Superior temporal gyrus (tissue), 1 donor: ENCODE results near the gene ZCCHC24.

Experiments used
- DNase-seq: peaks from one replicate; pipeline ENCODE4 v3.0.0-alpha.2; 2016; ENCODE audit errors: extremely low spot score

ZCCHC24 gene

DNA sequence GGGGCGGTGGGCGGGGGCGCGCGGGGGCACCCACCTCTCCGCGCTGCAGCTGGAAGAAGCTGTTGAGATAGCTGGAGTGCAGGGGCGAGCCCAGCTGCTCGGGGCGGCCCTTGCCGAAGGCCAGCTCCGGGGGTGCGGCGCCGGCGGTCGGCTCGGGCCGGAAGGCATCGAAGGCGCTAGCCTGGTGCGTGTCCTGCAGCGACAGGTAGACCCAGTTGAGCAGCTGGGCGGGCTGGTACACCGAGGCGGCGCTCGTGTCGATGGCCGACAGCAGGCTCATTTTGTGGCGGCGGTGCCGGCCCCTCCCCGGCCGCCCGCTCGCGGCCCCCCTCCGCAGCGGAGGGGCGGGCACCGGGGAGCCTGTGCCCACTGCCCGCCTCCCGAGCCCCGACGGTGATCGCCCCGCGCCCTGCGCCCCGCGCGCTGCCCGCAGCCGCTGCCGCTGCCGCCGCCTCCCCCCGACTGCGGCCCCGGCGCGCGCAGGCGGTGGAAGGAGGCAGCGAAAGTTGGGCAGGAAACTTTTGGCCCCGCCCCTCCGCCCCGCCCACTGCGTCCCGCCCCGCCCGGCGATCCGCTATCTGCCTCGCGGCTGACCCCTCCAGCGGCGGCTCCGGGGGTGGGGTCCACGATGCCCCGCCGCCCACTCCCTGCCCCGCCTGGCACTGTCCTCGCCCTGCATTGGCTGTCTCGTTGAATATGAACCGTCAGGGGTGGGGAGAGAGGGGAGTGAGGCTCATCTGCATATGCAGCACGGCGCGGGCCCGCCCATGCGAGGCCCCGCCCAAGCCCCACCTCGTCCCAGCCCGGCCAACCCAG lies at the start of gene ZCCHC24:
ZCCHC24 (minus strand) TSS at position 464 of the 816 bp plus-strand sequence; CDS start at position 280, 184 bp downstream.
- peak; percentile 96 for DNase-seq

DNA sequence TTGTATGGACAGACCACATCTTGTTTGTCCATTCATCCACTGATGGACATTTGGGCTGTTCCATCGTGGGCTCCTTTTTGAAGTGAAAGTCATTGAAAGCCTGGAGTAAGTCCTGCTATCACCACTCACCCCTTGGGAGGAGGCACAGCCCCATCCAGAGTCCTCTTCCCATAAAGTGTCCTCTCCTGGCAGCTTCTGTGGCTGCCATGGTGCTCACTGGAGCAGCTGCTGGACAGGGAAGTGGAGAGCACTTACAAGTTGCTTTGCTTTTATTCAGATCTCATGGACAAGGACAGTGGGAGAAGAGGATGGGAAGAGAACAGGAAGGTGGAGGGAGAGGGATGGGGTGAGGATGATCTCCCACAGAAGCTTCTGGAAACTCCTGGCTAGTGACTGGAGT lies 48.4 kb upstream of the ZCCHC24 start:
- DNase-seq, result no peak

DNA sequence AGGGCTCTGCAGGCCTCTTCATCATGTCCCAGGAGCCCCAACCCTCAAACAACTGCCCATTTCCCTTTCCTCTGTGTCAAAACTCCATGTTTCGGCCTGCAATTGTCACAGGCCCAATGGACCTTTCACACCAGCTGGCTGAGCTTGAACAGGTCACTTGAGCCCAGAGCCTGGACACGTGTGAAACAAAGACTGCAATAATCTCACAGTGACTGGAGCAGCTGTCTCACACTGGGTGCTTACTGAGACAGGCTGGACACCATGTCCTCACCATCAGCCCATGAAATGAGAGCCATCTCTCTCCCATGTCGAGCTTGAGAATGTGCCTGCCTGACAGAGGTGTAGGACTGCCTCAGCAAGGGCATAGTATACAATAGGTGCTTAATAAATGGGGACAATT lies 47.4 kb upstream of the ZCCHC24 start:
- DNase-seq, result no peak

DNA sequence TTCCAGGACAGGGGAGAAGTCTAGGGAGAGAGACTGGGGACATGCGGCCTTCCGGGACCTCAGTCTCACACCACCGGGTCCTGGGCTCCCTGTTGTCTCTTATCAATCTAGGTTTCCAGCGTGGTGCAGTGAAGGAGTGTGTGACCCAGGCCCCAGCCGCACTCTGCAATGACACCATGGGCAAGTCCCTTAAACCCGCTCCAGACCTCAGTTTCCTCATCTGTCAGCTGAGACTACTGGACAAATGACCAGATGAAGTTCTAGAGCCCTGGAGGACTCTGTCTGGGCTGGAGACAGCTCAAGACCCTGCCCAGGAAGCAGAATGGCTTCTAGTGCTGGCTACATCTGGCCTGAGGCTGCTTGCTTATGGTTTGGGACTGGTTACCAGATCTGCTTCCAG lies 46.8 kb upstream of the ZCCHC24 start:
- no peak for DNase-seq

DNA sequence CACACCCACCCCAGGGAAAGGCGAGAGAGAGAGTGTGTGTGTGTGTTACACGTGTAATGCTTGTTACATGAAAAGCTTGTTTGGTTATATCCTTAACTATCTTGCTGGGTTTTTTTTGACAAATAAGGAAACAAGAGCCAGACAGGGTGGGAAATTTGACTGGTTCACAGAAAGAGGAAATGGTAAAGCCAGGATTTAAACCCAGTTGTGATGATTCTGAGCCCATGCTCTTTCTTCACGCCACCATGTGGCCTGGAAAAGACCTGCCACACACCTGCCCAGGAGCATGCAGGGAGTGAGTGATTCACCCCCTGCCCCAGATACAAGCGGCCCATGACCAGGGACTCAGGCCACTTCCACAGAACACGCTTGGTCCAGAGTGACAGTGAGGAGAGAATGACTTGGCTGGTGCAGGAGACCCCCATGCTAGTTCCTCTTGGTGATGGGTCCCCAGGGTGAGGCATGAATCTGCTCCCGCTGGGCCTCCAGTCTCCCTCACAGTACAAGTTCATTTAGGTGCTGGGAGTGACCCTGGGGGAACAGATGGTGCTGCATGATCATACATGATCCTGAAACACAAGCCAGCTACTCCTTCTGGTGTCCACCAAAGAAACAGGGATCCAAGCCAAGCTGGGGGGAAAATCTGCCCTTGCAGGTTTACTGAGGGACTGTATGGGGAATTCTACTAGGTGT lies 45.9 kb upstream of the ZCCHC24 start:
- no peak for DNase-seq

DNA sequence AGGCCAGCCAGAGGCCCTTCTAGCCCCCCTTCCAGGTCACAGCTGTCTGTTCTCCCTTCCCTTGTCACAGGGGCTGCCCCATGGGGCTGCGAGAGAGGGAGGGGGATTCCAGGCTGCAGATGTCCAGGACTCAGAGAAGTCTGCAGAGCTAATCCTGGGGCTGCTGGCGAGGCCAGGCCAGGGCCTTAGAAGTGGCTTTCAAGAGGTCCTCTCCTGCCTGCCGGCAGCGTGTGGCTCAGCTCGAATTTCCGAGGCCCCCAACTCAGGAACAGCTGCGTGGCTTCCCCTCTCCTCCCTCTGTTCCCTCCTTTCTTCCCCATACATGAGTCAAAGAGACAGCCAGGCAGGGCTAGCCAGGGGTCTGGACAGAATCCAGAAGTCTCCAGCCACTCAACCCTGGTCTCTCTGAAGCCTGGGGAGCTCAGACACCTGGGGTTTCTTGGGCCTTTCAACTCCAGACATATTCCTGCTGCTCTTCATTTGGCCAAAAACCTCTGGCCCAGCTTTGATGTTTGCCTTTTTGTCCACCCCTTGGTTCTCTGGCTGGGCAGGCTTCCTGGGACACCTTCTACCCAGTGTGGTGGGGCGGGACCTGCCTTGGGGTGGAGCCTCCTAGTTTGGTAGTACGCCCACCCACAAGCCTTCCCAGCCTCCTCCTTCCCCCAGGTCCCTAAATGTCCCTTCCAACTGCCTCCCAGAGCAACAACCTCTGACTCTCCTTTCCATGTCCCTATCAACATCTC lies 45.1 kb upstream of the ZCCHC24 start:
- no peak for DNase-seq

DNA sequence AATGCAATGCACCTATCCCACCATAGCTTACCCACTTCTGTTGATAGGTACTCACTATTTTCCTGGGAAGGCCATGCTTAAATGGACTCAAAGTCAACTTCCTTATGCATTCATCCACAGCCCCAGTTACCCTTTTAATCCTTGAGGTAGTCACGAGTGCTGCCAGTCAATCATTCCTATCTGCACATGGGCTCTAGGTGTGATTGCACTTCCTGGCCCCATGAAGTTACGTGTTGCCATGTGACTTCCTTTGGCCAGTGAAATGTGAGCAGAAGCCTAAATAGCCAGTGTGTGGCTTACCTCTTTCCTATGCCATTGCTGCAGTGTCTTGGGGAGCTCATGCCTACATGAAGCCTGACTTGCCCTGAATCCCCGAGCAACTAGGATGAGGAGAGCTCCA lies 43.4 kb upstream of the ZCCHC24 start:
- DNase-seq, result no peak

DNA sequence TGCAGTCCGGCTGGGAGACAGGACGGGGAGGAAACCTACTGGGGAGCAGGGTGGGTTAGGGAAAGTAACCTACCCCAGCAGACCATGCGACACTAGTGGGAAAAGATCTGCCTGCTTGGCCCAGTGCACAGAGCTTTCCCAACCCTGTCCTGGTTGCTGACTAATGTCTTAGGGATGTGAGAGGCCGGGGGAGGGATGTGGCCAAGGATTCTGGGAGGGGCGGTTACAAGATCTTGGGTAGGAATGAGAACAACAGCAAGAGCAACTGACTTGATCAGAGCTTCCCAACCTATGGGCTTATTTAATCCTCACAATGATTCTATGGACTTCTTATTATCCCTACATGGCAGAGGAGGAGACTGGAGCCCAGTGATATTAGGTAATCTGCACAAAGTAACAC lies 42.9 kb upstream of the ZCCHC24 start:
- no peak for DNase-seq

DNA sequence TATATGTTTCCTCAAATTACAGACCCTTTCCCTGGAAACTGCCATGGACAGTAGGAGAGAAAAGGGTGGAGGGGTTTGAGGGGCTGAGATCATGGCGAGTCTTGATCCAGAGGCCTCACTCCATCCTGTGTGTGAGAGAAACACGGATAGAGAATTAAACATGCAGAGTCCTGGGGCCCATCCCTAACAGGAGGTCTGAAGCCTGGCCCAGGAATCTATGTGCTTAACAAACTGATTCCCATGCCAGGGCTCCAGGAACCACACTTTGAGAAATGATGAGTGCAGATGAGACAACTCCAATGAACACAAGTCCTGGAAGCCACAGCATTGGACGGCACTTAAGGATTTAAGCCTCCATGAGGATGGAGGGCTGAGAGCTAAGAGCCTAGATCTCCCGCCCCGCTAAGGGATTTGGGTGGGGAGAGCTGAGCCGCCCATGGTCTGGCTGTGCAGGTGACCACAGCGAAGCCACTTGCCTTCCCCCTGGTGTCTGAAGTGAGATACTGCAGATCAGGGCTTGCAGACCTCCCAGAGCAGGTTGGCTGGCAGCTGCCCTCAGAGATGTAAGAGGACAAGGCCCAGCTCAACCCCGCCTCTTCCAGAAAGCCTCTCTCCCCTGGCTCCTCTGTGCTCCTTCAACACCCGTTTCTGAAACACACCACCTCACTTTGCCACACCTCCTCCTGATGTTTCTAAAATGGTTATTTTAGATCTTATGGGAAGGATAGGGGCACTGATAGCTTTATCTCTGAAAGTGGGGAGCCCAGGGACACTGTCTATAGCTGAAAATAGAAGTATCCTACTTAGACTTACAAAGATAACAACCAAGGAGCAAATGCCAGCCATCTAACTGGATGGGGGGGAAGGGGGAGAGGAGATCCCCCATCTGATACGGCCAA lies 42.1 kb upstream of the ZCCHC24 start:
- DNase-seq, result peak; percentile 26

DNA sequence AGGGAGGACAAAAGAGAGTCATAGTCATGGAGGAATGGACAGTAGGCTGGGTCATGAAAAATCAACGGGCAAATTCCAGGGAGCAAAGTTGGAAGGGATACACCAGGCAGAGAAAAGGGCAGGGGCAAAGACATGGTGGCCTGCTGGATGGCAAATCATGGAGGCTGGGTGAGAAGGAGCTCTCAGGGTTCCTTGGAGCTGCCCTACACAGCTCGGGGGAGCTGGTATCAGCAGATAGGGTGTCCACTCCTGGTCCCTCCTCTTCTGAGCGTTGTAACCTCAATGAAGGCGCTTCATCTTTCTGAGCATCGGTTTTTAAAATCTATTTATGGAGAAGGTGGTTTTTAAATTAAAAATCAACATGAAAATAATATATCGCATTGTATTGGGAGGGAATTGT lies 39.1 kb upstream of the ZCCHC24 start:
- no peak for DNase-seq

DNA sequence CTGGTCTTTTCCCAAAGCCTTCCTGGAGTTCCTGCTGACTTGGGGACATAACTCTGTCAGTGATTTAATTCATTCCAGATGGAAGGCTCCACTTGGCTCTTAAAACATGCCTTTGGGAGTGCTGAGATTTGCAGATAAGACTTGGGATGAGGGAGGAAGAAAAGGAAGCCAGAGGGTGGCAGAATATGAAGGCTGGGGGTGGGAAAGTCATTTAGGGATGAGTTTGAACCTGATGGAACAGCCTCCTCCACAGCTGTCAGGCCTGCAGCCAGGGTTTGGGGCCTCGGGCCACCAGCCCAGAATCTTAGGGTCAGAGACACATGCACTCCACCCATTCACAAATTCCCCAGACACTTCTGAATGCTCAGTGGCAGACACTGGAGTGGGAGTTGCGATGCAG lies 38.5 kb upstream of the ZCCHC24 start:
- DNase-seq, result no peak

DNA sequence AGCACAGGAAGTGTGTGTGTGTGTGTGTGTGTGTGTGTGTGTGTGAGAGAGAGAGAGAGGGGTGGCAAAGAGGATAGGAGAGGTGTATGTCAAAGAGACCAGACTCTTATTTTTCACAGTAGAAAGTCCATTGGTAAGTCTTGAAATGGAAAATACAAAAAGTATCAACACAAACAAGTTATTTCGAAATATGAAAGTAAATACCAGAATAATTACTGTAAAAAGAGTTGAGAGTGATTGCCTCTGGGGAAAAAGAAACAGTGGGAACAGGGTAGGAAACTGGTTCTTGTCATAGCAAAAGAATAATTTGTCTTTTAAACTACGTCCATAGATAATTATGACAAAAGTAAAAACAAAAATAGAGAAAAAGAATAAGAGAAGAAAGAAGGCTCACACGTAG lies 37.9 kb upstream of the ZCCHC24 start:
- no peak for DNase-seq

DNA sequence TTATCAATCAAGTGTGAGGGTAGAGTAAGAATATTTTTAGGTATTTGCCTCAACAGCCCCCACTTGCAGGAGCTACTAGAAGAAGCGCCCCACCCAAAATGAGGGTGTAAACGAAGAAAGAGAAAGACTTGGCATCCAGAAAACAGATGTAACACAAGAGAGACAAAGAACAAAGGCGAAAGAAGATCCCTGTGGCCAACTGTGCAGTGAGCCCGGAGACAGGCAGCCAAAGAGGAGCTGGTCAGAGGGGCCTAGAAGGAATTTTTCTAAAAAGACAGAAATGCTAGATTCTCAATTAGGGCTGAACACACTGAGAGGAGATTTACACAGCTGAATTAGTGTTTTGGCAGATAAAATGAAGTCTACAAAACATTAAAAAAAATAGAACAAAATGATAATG lies 37.3 kb upstream of the ZCCHC24 start:
- no peak for DNase-seq

DNA sequence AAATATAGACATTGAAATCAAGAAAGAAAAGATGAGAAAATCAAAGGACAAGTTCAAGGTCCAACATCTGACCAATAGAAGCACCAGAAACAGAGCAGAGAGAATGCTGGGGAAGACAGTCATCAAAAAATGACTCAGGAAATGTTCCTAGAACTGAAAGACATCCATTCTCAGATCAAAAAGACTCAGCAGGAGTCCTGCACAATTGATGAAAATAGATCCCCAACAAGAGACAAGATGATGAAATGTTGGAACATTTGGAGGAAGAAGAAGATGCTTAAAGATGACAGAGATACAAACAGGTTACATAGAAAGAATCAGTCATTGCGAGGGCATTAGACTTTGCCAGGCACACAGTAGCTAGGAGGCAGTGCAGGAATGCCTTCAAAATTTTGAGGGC lies 36.9 kb upstream of the ZCCHC24 start:
- DNase-seq, result no peak

DNA sequence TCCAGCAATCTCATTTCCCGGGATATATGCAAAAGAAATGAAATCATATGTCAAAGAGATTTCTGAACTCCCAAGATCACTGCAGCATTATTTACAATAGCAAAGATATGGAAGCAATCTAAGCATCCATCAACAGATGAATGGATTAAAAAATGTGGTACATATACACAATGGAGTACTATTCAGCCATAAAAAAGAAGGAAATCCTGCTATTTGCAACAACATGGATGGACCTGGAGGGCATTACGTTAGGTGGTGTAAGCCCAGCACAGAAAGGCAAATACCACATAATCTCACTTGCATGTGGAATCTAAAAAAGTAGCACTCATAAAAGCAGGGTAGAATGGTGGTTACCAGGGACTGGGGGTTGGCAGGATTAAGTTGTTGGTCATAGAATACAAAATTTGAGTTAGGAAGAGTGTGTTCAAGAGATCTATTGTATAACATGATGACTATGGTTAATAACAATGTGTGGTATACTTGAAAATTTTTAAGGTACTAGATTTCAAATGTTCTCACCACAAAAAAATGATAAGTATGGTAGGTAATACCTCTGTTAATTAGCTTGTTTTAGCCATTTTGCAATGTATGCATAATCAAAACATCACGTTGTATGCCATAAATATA lies 34.0 kb upstream of the ZCCHC24 start:
- no peak for DNase-seq

DNA sequence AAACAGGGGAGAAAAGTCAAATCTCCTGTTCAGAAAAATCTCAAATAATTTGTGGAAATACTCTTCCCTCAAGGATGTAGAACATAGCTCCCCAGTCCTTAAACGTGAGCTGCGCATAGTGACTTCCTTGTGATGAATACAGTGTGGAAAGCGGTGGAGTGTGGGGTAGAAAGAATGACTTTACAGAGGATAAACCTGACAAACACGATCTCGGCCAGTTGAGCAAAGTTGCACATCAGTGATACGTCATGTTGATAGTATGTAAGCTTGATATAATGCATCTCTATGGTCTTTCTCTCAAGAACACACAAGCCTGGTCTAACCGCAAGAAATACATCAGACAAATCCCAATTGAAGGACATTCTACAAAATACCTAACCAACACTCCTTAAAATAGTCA lies 32.0 kb upstream of the ZCCHC24 start:
- no peak for DNase-seq

DNA sequence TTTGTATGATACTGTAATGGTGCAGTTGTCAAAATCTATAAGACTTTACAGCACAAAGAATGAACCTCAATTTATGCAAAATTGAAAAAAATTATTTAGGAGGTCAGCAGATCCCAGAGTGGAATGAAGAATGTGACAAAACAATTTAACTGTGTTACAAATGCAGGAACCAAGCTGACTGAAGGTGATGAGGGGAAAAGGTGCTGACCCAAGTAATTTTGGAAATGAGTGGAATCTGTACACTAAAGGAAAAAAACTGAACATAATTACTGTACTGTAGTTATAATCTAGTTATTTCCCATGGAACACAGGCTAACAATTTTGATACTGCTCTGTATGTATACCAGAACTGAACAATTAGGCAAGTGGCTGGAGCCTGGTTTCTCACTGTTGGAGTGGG lies 31.2 kb upstream of the ZCCHC24 start:
- no peak for DNase-seq

DNA sequence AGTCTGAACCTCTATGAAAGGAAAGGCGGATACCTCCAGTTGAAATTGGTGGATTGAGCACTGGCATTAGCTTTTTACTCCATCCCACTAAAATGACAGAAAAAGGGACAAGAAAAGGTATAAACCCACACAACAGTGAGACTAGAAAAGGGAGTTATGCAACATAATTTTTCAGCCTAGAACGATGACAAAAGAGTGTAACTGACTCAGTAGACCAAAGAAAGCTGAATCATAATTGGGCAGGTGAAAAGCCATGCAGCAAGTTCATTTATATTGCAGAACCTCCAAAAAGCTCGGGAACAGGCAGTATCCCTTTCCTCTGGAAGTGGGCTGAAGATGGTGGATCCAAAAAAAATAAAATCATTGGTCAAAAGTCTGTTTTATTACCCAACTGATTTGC lies 30.5 kb upstream of the ZCCHC24 start:
- no peak for DNase-seq

DNA sequence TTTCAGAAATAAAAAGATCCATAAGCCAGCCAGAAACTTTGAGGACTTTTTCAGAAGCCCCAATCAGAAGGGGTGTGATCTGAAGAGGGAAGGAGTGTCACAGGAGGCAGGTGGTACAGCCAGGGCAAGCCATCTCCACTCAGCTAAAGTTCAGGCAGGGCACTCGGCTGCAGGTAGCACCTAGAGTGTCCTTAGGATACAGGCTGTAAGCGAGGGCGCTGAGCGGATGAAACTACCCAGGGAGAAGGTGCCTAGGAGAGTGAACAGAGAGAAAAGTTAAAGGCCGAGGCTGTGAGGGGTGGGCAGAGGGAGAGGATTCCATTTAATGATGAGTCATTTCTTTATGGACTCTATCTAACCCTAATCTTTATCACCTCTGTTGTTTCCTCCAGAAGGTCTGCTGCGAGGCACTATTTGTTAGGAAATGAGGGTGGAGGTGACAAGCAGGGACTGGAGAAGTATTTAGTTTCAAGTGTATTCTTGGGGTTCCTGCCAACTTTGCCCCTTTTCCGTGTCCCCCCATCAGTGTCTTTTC lies 29.8 kb upstream of the ZCCHC24 start:
- DNase-seq, result no peak

DNA sequence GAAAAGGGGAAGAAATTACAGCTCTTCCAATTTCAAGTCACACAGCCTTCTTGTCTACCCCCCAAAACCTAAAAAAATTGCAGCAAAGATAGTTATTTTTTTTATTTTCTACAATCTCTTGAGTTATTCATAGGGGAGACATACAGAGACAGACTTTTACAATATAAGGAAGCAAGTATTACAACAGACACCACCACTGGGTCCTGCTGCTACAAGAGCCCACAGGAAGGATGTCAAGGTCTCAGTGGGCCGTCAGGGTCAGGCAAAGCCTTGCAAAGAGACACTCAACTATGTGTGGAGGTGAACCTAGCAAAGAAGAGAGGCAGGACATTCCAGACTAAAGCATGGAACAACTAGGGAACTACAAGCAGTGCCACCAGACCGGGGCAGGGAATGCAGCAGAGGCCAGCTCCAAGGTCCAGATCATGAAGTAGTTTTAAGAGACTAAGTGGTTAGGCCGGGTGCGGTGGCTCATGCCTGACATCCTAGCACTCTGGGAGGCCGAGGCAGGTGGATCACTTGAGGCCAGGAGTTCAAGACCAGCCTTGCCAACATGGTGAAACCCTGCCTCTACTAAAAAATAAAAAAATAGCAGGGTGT lies 28.2 kb upstream of the ZCCHC24 start:
- no peak for DNase-seq

DNA sequence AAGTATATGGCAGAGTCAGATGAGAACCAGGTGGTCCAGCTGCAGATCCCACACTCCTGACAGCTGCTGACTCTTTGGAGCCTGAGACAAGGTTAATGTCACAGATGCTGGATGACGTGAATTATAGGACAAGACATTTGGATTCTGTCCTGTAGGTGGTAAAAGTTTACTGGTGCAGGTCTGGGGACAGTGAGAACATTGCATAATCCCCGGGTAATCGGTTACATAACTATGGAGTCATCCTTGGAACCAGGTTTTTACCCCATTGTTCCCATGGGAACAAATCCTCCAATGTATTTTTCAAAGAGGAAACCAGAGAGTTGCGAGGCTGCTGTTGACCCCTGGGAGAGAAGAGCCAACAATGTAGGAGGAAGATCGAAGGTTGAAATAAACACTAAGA lies 27.5 kb upstream of the ZCCHC24 start:
- DNase-seq, result peak; percentile 34
